IMR-90 (cell line): ENCODE results near the gene CCDC116. TPM values are rescaled to one million over a fixed set of nuclear protein-coding genes. Genes with fewer than 3 reads are reported as not detected.

Experiments
- ATAC-seq: fragments of 200-7000 bp; cut with Tn5 transposase; 2 replicates; pipeline ENCODE4 v1.9.1; 2020; ENCODE audit warnings: low read depth, mild to moderate bottlenecking, moderate library complexity
- BruUV-seq: library from RNA; stranded (reverse); fragments of 400-500 nt; replicated peaks from 2 replicates; lab custom pipeline; 2021; lab: Mats Ljungman, UMichigan
- CTCF ChIA-PET: fragments of 300-600 bp; formaldehyde crosslinking; extraction: SDS; loops from one replicate; lab custom pipeline; 2021; ENCODE audit warnings: antibody characterized with exemption; lab: Yijun Ruan, JAX
- POLR2A ChIA-PET: fragments of 300-600 bp; sonication (Branson Sonifier 250); formaldehyde crosslinking; loops from one replicate; lab custom pipeline; 2022; ENCODE audit warnings: antibody characterized with exemption; ENCODE audit not compliant: unreplicated experiment; lab: Charles Lee
- DNase-seq: peaks from one replicate; pipeline ENCODE4 v3.0.0; 2013
- H2AFZ ChIP-seq: replicated peaks from 2 replicates; pipeline ENCODE3; 2013; ENCODE audit warnings: low read length, mild to moderate bottlenecking; ENCODE audit not compliant: poor library complexity
- H2AK5ac ChIP-seq: 2 replicates; pipeline ENCODE4 v1.6.1; 2013; ENCODE audit warnings: low read depth, low read length, inconsistent platforms
- H2AK9ac ChIP-seq: replicated peaks from 2 replicates; pipeline ENCODE3; 2013; ENCODE audit warnings: mild to moderate bottlenecking, low read depth, low read length, moderate library complexity; ENCODE audit not compliant: poor library complexity
- H2BK120ac ChIP-seq: 2 replicates; pipeline ENCODE4 v1.6.1; 2013; ENCODE audit warnings: low read depth, low read length, inconsistent platforms
- H2BK15ac ChIP-seq: 3 replicates; pipeline ENCODE4 v1.6.1; 2013; ENCODE audit warnings: low read depth, low read length, inconsistent platforms
- H2BK20ac ChIP-seq: 2 replicates; pipeline ENCODE4 v1.6.1; 2013; ENCODE audit warnings: low read depth, mild to moderate bottlenecking, inconsistent platforms, low read length, moderate library complexity
- H2BK5ac ChIP-seq: 2 replicates; pipeline ENCODE4 v1.6.1; 2013; ENCODE audit warnings: mild to moderate bottlenecking, low read depth, low read length, inconsistent platforms; ENCODE audit not compliant: poor library complexity, severe bottlenecking
- H3K14ac ChIP-seq: replicated peaks from 2 replicates; pipeline ENCODE4 v1.6.1; 2013; ENCODE audit warnings: low read depth, low read length, inconsistent platforms
- H3K18ac ChIP-seq: 2 replicates; pipeline ENCODE4 v1.6.1; 2013; ENCODE audit warnings: low read depth, low read length, control low read depth
- H3K23ac ChIP-seq: 2 replicates; pipeline ENCODE4 v1.6.1; 2013; ENCODE audit warnings: low read depth, low read length, inconsistent platforms
- H3K27ac ChIP-seq: 2 replicates; pipeline ENCODE4 v1.5.1; 2013; ENCODE audit warnings: mild to moderate bottlenecking, control low read depth, low read length; ENCODE audit not compliant: insufficient read depth
- H3K27me3 ChIP-seq: 2 replicates; pipeline ENCODE4 v1.6.1; 2013; ENCODE audit warnings: low read length; ENCODE audit not compliant: control insufficient read depth, insufficient read depth
- H3K36me3 ChIP-seq: 2 replicates; pipeline ENCODE4 v1.6.1; 2013; ENCODE audit warnings: low read length, mixed read lengths; ENCODE audit not compliant: control insufficient read depth, insufficient read depth
- H3K4ac ChIP-seq: 2 replicates; pipeline ENCODE4 v1.6.1; 2013; ENCODE audit warnings: low read depth, low read length, inconsistent platforms
- H3K4me1 ChIP-seq: 2 replicates; pipeline ENCODE4 v1.6.1; 2013; ENCODE audit warnings: low read length, mixed read lengths; ENCODE audit not compliant: control insufficient read depth, insufficient read depth
- H3K4me2 ChIP-seq: 2 replicates; pipeline ENCODE4 v1.6.1; 2013; ENCODE audit warnings: low read depth, mild to moderate bottlenecking, control low read depth, low read length, moderate library complexity
- H3K4me3 ChIP-seq: 2 replicates; pipeline ENCODE4 v1.5.1; 2013; ENCODE audit warnings: low read depth, mild to moderate bottlenecking, control low read depth, low read length, moderate library complexity; ENCODE audit not compliant: insufficient read depth
- H3K56ac ChIP-seq: 2 replicates; pipeline ENCODE4 v1.6.1; 2013; ENCODE audit warnings: low read length, inconsistent platforms; ENCODE audit not compliant: insufficient read depth; ENCODE audit errors: extremely low read depth
- H3K79me1 ChIP-seq, 2 experiments: 2 replicates each; pipeline ENCODE4 v1.6.1; 2013; ENCODE audit warnings: low read length in 2 of 2, inconsistent platforms in 1 of 2, low read depth in 1 of 2
- H3K9ac ChIP-seq: 2 replicates; pipeline ENCODE4 v1.6.1; 2013; ENCODE audit warnings: low read depth, low read length, control low read depth
- H3K9me1 ChIP-seq: 2 replicates; pipeline ENCODE4 v1.6.1; 2013; ENCODE audit warnings: low read length, inconsistent platforms; ENCODE audit not compliant: insufficient read depth
- H3K9me3 ChIP-seq: 2 replicates; pipeline ENCODE4 v1.6.1; 2013; ENCODE audit warnings: low read length; ENCODE audit not compliant: control insufficient read depth, insufficient read depth
- H4K20me1 ChIP-seq: 2 replicates; pipeline ENCODE4 v1.6.1; 2013; ENCODE audit warnings: low read length, inconsistent platforms; ENCODE audit not compliant: insufficient read depth
- H4K5ac ChIP-seq: 2 replicates; pipeline ENCODE4 v1.6.1; 2013; ENCODE audit warnings: mild to moderate bottlenecking, low read depth, low read length, control low read depth
- H4K8ac ChIP-seq, 2 experiments: 2 replicates each; pipeline ENCODE4 v1.6.1; 2013; ENCODE audit warnings: low read depth in 2 of 2, low read length in 2 of 2, control low read depth in 1 of 2, inconsistent platforms in 1 of 2
- H4K91ac ChIP-seq: 2 replicates; pipeline ENCODE4 v1.6.1; 2013; ENCODE audit warnings: low read depth, low read length, inconsistent platforms; ENCODE audit not compliant: insufficient read depth
- BHLHE40 ChIP-seq: fragments of 150-350 bp; IDR thresholded peaks from 2 replicates; pipeline ENCODE4 v1.6.1; 2016; ENCODE audit warnings: mild to moderate bottlenecking, low read depth, low read length
- CTCF ChIP-seq: conservative IDR thresholded peaks from 2 replicates; pipeline ENCODE4 v1.5.1; 2012; ENCODE audit warnings: mild to moderate bottlenecking, low read depth, low read length, improper control_type of control experiment
- ELK1 ChIP-seq: fragments of 150-350 bp; IDR thresholded peaks from 2 replicates; pipeline ENCODE4 v1.6.1; 2016; ENCODE audit warnings: low read depth, mild to moderate bottlenecking, low read length, moderate library complexity, borderline replicate concordance
- FOS ChIP-seq: fragments of 150-350 bp; IDR thresholded peaks from 2 replicates; pipeline ENCODE4 v1.6.1; 2016; ENCODE audit warnings: low read depth, low read length
- MAFK ChIP-seq: IDR thresholded peaks from 2 replicates; pipeline ENCODE4 v1.6.1; 2012; ENCODE audit warnings: low read depth, low read length, improper control_type of control experiment
- RCOR1 ChIP-seq: IDR thresholded peaks from 2 replicates; pipeline ENCODE4 v1.6.1; 2012; ENCODE audit warnings: mild to moderate bottlenecking, low read length, improper control_type of control experiment; ENCODE audit not compliant: insufficient replicate concordance
- SMC3 ChIP-seq: fragments of 150-350 bp; IDR thresholded peaks from 2 replicates; pipeline ENCODE4 v1.6.1; 2016; ENCODE audit warnings: low read depth, mild to moderate bottlenecking, antibody characterized with exemption, low read length, moderate library complexity
- WGBS, 2 experiments: methylation state at CpG; one replicate each; pipeline versions ENCODE4 v1.1.5 to v1.1.7; 2013; ENCODE audit warnings: missing lambda C conversion rate in 2 of 2; ENCODE audit not compliant: insufficient read length in 1 of 2; ENCODE audit errors: extremely low coverage in 2 of 2; 5-methylcytosine and 5-hydroxymethylcytosine counted together
- dilution Hi-C: fragments of 300-500 bp; cut with HindIII; formaldehyde crosslinking; loops from one replicate; pipeline ENCODE4 v1.14.3; 2018; ENCODE audit warnings: low sequenced_read_pairs; ENCODE audit not compliant: unreplicated experiment
- in situ Hi-C: fragments of 300-500 bp; cut with MboI; formaldehyde crosslinking; loops from 3 replicates; pipeline ENCODE4 v1.14.3; 2019; ENCODE audit warnings: low sequenced_read_pairs, inconsistent platforms, mixed read lengths
- intact Hi-C: fragments of 100-400 bp; cut with micrococcal nuclease; formaldehyde crosslinking; loops from 2 replicates; pipeline ENCODE4 v1.10.0; 2022
- polyA plus RNA-seq, 3 experiments: library from polyadenylated mRNA; depleted of rRNA; stranded (reverse); fragments of >200 nt; gene quantifications; 2 replicates each; pipeline ENCODE4 v1.2.3, GENCODE V29; 2012; ENCODE audit warnings: low replicate concordance in 1 of 3
- total RNA-seq: library from RNA; depleted of rRNA; stranded (reverse); fragments of >200 nt; gene quantifications from 2 replicates; pipeline ENCODE4 v1.2.3, GENCODE V29; 2012
- TF ChIP-seq, protein P1 (sequence below): fragments of 150-350 bp; IDR thresholded peaks from 2 replicates; pipeline ENCODE4 v1.6.1; 2017; ENCODE audit warnings: mild to moderate bottlenecking, antibody characterized with exemption, low read length, low read depth

CCDC116 gene
- total and polyA plus RNA-seq, 2 of the 4 experiments (the other 2 are of a cell fraction), result under 0.01 to 0.27 TPM

DNA sequence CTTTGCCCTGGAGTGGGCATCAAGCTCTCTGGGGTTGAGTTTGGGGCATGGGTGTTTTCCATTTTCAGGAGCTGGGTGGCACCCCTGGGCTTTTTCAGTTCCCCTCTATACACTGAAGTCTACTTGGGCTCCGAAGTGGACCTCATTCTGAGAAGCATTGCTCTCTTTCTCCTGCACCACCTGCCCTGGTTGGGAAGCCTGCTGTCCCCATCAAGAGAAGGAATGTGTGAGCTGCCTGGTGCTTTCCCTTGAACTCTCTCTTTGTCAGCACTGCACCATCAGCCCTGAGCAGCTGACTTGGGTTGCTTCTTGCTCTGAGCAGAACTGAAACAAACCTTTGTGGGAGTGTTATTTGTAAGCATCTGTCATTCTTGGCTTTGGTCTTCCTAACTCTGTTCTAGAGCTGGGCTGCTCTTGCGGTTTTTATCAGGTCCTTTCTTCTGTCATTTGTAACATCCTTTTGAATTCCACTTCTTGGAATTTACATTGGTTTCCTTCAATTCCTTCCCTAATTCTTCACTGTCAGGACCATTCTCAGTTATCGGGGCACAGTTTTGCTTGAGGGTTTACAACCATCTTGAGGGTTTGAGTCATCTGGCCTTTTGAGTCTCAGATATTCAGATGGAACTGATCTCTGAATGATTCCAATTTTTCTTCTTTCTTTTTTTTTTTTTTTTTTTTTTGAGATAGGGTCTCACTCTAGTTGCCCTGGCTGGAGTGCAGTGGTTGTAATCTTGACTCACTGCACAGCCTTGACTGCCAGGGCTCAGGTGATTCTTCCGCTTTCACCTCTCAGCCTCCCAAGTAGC is 44.6 kb upstream of the CCDC116 start:
- peaks cover 6% of the 10 kb centered on the region for H3K36me3 ChIP-seq
- H3K9ac ChIP-seq, result no peak overlapping the region
- H2BK20ac ChIP-seq, result no peak overlapping the region
- H4K91ac ChIP-seq, result no peak overlapping the region
- dilution Hi-C loops (no loop called here), in situ Hi-C loops (no loop called here), intact Hi-C loops (no loop called here)
- no peak overlapping the region for H2BK15ac ChIP-seq
- 0 out of 2 replicates have a peak overlapping the region, but pooled peaks have one; percentile 3 for H3K4me2 ChIP-seq
- no peak overlapping the region for H3K18ac ChIP-seq
- H2AFZ ChIP-seq, result no peak overlapping the region
- ChIA-PET CTCF (interaction anchor here (0.7 kb wide), 1 partner anchor 41 kb away, joined by 3 read pairs; no protein-coding TSS in a partner anchor), POLR2A (no interaction called here)
- WGBS, 2 experiments, result no CpG with 5 or more reads among the region's 4 CpGs
- H2BK120ac ChIP-seq, result no peak overlapping the region
- H3K9me1 ChIP-seq, result peaks cover 28% of the 10 kb centered on the region
- no peak overlapping the region for H3K14ac ChIP-seq
- H4K20me1 ChIP-seq, result peaks cover 94% of the 10 kb centered on the region
- H2AK5ac ChIP-seq, result no peak overlapping the region
- no peak overlapping the region for H4K5ac ChIP-seq
- peak; percentile 83 for ATAC-seq
- peaks cover 12 to 68% of the 10 kb centered on the region in 2 experiments; a peak in 3 of 4 replicates for H3K79me1 ChIP-seq
- H3K9me3 ChIP-seq, result no peaks in the 10 kb centered on the region
- no peak overlapping the region for H3K56ac ChIP-seq
- H3K4me1 ChIP-seq, result peaks cover 25% of the 10 kb centered on the region
- BruUV-seq, result no TSS peak
- H2BK5ac ChIP-seq, result no peak overlapping the region
- no peak overlapping the region for H2AK9ac ChIP-seq
- no peak overlapping the region for H3K4ac ChIP-seq
- H4K8ac ChIP-seq, result no peak overlapping the region
- peak; percentile 67 for DNase-seq
- no peak overlapping the region for H3K4me3 ChIP-seq
- H3K23ac ChIP-seq, result 0 out of 2 replicates have a peak overlapping the region, but pooled peaks have one; percentile 9
- no peak overlapping the region for H3K27ac ChIP-seq
- no peaks in the 10 kb centered on the region for H3K27me3 ChIP-seq
- TF ChIP-seq, protein P1, sequence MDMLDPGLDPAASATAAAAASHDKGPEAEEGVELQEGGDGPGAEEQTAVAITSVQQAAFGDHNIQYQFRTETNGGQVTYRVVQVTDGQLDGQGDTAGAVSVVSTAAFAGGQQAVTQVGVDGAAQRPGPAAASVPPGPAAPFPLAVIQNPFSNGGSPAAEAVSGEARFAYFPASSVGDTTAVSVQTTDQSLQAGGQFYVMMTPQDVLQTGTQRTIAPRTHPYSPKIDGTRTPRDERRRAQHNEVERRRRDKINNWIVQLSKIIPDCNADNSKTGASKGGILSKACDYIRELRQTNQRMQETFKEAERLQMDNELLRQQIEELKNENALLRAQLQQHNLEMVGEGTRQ, result no peak
- no peak for TF ChIP-seq ELK1
- TF ChIP-seq MAFK, result no peak
- TF ChIP-seq BHLHE40, result no peak
- TF ChIP-seq SMC3, result no peak
- TF ChIP-seq FOS, result no peak
- TF ChIP-seq RCOR1, result no peak
- TF ChIP-seq CTCF, result no peak
